SK-N-MC (cell line): ENCODE measurements around the gene DSCAML1.
"Not testable (repeated sequence)": the region's sequence is repeated elsewhere in the genome, so short reads cannot be mapped to it uniquely, and the experiment has no call there.

ENCODE experiments used
- DNase-seq: peaks from one replicate; pipeline ENCODE4 v3.0.0-alpha.2; 2011; ENCODE audit warnings: low read depth, low spot score
- H3K27ac ChIP-seq: fragments of 200-600 bp; sonication (generic); 2 replicates; pipeline ENCODE4 v1.5.1; 2016; ENCODE audit warnings: mixed run types
- H3K36me3 ChIP-seq: fragments of 200-600 bp; sonication (generic); 2 replicates; pipeline ENCODE4 v1.6.1; 2017; ENCODE audit warnings: antibody characterized with exemption, low read length, mixed read lengths; ENCODE audit not compliant: insufficient read depth
- H3K4me3 ChIP-seq: fragments of 200-600 bp; sonication (generic); 2 replicates; pipeline ENCODE4 v1.5.1; 2016
- H3K9ac ChIP-seq: fragments of 200-600 bp; sonication (generic); 2 replicates; pipeline ENCODE4 v1.8.0; 2017; ENCODE audit warnings: mixed run types, mixed read lengths; ENCODE audit not compliant: insufficient read length
- H3K9me3 ChIP-seq: fragments of 200-600 bp; sonication (generic); 2 replicates; pipeline ENCODE4 v1.6.1; 2017; ENCODE audit warnings: low read depth, mild to moderate bottlenecking, antibody characterized with exemption, low read length, moderate library complexity, mixed read lengths
- EZH2 ChIP-seq: fragments of 200-600 bp; sonication (generic); IDR thresholded peaks from one replicate; pipeline ENCODE4 v1.6.1; 2017; ENCODE audit warnings: antibody characterized with exemption
- FOXP2 ChIP-seq: optimal IDR thresholded peaks from 2 replicates; pipeline ENCODE3; 2011; ENCODE audit warnings: mild to moderate bottlenecking, moderate library complexity; ENCODE audit not compliant: insufficient read depth; ENCODE audit errors: extremely low read length, control extremely low read depth
- POLR2AphosphoS5 ChIP-seq: IDR thresholded peaks from 2 replicates; pipeline ENCODE4 v1.6.1; 2012; ENCODE audit warnings: mild to moderate bottlenecking, low read depth, low read length, borderline replicate concordance

DSCAML1 gene

GRCh38 chr11:117457031-117457785 lies 339.8 kb downstream of the DSCAML1 start:
- DNase-seq: no peak
- Histone ChIP-seq H3K36me3 (no peaks in the 10 kb centered on the region), H3K4me3 (no peak overlapping the region), H3K9ac (no peak overlapping the region), H3K9me3 (no peaks in the 10 kb centered on the region; the same call in 1 of the 2 replicates), H3K27ac (no peak overlapping the region)
- no peak for TF ChIP-seq EZH2
- TF ChIP-seq FOXP2: no peak
- TF ChIP-seq POLR2AphosphoS5: no peak

- H3K4me3 ChIP-seq, H3K9ac ChIP-seq, H3K27ac ChIP-seq, DNase-seq, H3K36me3 ChIP-seq, H3K9me3 ChIP-seq: not testable (repeated sequence)
Measured at GRCh38 chr11:117456721-117457029, 340.3 kb downstream of the DSCAML1 start.

GRCh38 chr11:117456027-117456720 lies 340.8 kb downstream of the DSCAML1 start:
- H3K27ac ChIP-seq: no peak overlapping the region
- no peak overlapping the region for H3K4me3 ChIP-seq
- no peak for TF ChIP-seq FOXP2
- no peak for TF ChIP-seq POLR2AphosphoS5
- no peak for TF ChIP-seq EZH2
- no peaks in the 10 kb centered on the region for H3K36me3 ChIP-seq
- H3K9me3 ChIP-seq: no peaks in the 10 kb centered on the region; the same call in 1 of the 2 replicates
- DNase-seq: no peak
- no peak overlapping the region for H3K9ac ChIP-seq

GRCh38 chr11:117454564-117454917 lies 342.5 kb downstream of the DSCAML1 start:
- no peak overlapping the region for H3K4me3 ChIP-seq
- H3K9ac ChIP-seq: no peak overlapping the region
- TF ChIP-seq POLR2AphosphoS5 (no peak), EZH2 (no peak), FOXP2 (no peak)
- no peak overlapping the region for H3K27ac ChIP-seq
- no peak for DNase-seq
- H3K36me3 ChIP-seq: no peaks in the 10 kb centered on the region
- H3K9me3 ChIP-seq: no peaks in the 10 kb centered on the region; the same call in 1 of the 2 replicates

- H3K9ac ChIP-seq: no peak overlapping the region
- no peak overlapping the region for H3K27ac ChIP-seq
- H3K4me3 ChIP-seq: no peak overlapping the region
- no peaks in the 10 kb centered on the region; the same call in 1 of the 2 replicates for H3K9me3 ChIP-seq
- DNase-seq: no peak
- TF ChIP-seq EZH2: no peak
- TF ChIP-seq FOXP2: no peak
- TF ChIP-seq POLR2AphosphoS5: no peak
- H3K36me3 ChIP-seq: no peaks in the 10 kb centered on the region
Measured at GRCh38 chr11:117453886-117454563, 343.0 kb downstream of the DSCAML1 start.

GRCh38 chr11:117449111-117449693 lies 347.8 kb downstream of the DSCAML1 start:
- no peaks in the 10 kb centered on the region for H3K36me3 ChIP-seq
- DNase-seq: no peak
- H3K9ac ChIP-seq: no peak overlapping the region
- no peak for TF ChIP-seq POLR2AphosphoS5
- no peak overlapping the region for H3K27ac ChIP-seq
- no peaks in the 10 kb centered on the region; the same call in 1 of the 2 replicates for H3K9me3 ChIP-seq
- H3K4me3 ChIP-seq: no peak overlapping the region

GRCh38 chr11:117444711-117445658 lies 352.0 kb downstream of the DSCAML1 start:
- DNase-seq: no peak

GRCh38 chr11:117444256-117444655 lies 352.8 kb downstream of the DSCAML1 start:
- no peak for DNase-seq
- no peak overlapping the region for H3K27ac ChIP-seq
- no peak overlapping the region for H3K4me3 ChIP-seq
- TF ChIP-seq POLR2AphosphoS5: no peak
- no peak for TF ChIP-seq EZH2
- no peak for TF ChIP-seq FOXP2
- H3K9me3 ChIP-seq: no peaks in the 10 kb centered on the region
- H3K9ac ChIP-seq: no peak overlapping the region
- H3K36me3 ChIP-seq: no peaks in the 10 kb centered on the region

More at GRCh38 chr11:117444711-117445658, 352.0 kb downstream of the DSCAML1 start:
- TF ChIP-seq EZH2 (no peak), FOXP2 (no peak), POLR2AphosphoS5 (no peak)
- Histone ChIP-seq H3K36me3 (no peaks in the 10 kb centered on the region), H3K9ac (no peak overlapping the region), H3K9me3 (no peaks in the 10 kb centered on the region), H3K4me3 (no peak overlapping the region), H3K27ac (no peak overlapping the region)
